ENCODE data around the gene NRP2.
A peak's percentile ranks its signal among the peaks of the same experiment; 100 is the strongest.

NRP2 gene

GRCh38 chr2:205712508-205712907 is 30.2 kb downstream of the NRP2 start:
- no peak overlapping the region for H3K4me3 ChIP-seq (ENCODE audit: low read depth, low read length)
- TF ChIP-seq CTCF (IDR thresholded peaks at IDR 0.05; ENCODE audit: borderline replicate concordance, insufficient read depth, low read depth, low read length): no peak

DNA sequence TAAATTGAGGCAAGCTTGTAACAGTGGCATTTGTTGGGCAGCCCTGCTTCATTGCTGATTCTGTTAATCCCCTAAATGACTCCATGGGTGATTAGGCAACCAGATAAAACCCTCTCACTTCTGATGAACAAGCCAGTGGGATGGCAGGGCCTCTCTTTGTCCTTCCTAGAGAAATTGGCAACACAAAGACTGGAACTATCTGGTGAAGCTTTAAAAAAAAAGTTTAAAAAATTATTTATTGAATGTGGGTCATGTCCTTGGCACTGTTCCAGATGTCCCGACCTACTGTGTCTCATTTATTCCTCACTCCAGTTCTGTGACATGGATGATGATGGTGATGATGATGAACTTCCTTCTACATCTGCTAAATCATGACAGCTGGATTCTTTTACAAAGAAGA is 30.8 kb downstream of the NRP2 start:
- TF ChIP-seq CTCF (IDR thresholded peaks at IDR 0.05; ENCODE audit: borderline replicate concordance, insufficient read depth, low read depth, low read length): no peak
- no peak overlapping the region for H3K4me3 ChIP-seq (ENCODE audit: low read depth, low read length)

DNA sequence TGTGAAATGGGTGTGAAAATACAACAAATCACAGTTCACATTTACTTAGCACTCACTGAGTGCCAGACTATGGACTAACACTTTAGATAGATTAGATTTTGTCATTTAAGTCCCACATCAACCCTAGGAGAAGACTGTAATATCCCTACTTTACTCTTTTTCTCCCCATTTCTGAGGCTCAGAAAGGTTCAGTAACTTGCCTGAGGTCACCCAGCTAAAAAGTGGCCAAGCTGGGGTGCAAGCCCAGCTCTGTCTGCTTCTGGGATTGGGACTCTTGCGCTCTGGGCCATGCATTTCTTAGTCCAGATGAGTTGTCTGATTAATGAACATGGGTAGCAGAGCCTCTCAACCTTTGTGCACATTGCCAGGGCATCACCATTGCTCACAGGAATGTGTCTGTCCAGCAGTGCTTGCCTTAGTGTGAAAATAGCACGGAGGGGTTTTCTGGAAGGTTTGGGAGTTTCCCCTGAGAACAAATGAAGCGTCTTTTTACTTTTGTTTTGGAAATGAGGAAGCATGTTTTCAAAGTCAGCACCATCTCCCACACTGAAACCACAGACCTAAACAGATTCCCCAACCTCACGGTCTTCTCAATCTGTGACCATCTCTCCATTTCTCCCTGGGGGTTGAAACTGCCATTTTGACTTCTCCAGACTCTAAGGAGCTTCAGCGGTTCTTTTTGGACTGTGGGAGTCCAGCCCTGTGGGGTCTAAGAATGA is 31.9 kb downstream of the NRP2 start:
- no peak overlapping the region for H3K4me3 ChIP-seq (ENCODE audit: low read depth, low read length)
- TF ChIP-seq CTCF (IDR thresholded peaks at IDR 0.05; ENCODE audit: borderline replicate concordance, insufficient read depth, low read depth, low read length): no peak

DNA sequence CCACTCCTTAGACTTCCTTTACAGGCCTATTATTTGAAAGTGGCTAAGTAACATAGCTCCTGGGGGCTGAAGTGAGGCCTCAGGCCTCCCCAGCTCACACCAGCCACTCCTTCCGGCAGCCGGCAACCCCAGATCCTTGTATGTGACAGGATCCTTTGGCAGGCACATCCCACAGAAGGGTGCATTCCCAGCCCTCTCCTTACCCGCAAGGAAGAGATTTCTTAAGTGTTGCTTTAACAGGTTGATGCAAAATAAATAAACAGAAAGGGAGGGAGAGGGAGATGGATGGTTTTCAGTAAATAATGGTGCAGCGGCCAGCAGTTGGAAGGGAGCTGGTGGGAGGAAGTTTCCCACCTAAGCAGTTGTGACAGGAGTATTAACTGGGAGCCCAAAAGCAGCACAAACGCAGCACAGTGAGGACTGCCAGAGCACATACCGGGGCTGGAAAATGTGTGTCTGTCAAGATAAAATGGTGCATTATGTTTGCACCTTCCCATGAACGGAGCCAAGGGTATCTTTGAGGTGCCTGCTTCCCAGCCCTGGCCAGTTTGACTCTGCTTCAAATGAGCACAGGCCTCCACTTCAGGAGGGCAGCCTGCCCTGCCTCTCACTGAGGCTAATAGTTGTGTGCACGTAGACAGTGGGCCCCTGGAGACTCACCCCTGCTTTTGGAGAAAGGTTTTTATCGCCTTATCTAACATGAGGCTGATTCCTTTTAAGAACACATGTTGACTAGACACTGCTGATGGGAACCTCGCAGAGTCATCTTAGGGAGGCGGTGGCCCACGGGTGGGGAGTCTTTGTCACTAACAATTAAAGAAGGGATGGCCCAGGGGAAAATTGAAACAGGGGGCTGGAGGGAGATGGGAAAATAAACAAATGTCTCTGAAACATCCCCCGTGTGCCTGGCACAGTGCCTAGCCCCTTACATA is 32.8 kb downstream of the NRP2 start:
- no peak overlapping the region for H3K4me3 ChIP-seq (ENCODE audit: low read depth, low read length)
- TF ChIP-seq CTCF (IDR thresholded peaks at IDR 0.05; ENCODE audit: borderline replicate concordance, insufficient read depth, low read depth, low read length): no peak

DNA sequence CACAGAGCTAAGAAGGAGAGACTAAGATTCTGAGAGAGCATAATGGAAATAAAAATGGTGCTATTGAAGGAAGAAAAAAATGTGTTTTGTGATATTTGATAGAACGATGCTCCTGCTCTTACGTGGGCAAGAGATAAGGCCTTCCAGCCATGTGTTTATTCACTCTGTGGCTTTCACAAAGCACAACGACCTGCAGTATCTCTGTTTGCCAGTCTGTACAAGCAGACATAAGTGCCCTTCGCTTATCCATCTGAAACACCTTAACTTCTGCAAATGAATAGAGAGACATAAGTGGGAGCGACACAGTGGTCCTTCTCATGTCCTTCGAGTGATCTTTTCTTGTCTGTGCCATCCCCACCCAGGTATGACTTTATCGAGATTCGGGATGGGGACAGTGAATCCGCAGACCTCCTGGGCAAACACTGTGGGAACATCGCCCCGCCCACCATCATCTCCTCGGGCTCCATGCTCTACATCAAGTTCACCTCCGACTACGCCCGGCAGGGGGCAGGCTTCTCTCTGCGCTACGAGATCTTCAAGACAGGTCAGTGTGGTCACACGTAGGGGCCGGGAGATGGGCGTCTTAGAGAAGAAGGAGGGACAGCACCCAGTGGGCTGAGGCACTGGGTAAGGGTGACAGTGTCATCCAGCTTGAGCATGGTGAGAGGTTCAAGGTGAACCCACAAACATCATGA is 33.7 kb downstream of the NRP2 start:
- TF ChIP-seq CTCF (IDR thresholded peaks at IDR 0.05; ENCODE audit: borderline replicate concordance, insufficient read depth, low read depth, low read length): peak; percentile 25; the same call in 1 of the 2 replicates

DNA sequence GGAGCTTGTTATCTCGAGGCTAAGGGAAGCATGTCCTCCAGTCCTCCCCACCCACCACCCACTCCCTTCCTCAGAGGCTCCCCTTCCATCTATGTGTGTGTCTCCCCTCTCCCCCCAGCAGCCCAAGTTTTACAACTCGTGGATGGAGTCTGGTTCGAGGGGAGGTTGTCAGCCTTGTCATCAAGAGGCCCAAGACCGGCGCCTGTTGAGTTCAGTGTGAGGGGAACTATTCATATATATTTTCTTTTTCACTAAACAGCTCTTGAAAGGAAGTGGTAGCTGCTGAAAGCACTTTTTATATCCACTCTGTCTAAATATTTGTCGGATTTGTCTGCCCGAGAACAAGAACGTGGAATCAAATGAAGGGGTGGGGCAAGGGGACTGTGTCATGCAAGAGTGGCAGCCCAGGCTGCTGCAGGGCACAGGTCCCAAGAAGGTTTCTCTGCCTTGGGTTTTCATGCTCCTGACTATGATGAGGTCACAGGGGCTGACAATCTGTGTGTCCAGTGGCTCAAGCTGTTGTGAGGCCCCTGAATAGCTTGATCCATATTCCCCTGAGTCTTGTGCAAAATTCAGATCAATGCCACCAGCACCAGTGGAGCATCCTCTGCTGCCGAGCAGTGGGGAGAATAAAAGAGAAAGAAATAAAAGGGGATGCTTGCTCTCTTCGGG is 35.0 kb downstream of the NRP2 start:
- no peak overlapping the region for H3K4me3 ChIP-seq (ENCODE audit: low read depth, low read length)
- no peak for TF ChIP-seq CTCF (IDR thresholded peaks at IDR 0.05; ENCODE audit: borderline replicate concordance, insufficient read depth, low read depth, low read length)

More for the DNA sequence above, 33.7 kb downstream of the NRP2 start:
- no peak overlapping the region for H3K4me3 ChIP-seq (ENCODE audit: low read depth, low read length)
